OCI-LY1 (cell line): Measurements from ENCODE around the gene SEPTIN3.

Experiments used
- H2AFZ ChIP-seq: fragments of 200-600 bp; sonication (generic), shearing (Covaris generic); 2 replicates; pipeline ENCODE4 v1.6.0; 2014; ENCODE audit warnings: antibody characterized with exemption, mild to moderate bottlenecking, low read length
- H3F3A ChIP-seq: fragments of 200-600 bp; sonication (generic), shearing (Covaris generic); 2 replicates; pipeline ENCODE4 v1.6.0; 2014; ENCODE audit warnings: mild to moderate bottlenecking, antibody characterized with exemption, low read length, moderate library complexity; ENCODE audit not compliant: insufficient read depth
- H3K27ac ChIP-seq: fragments of 200-600 bp; sonication (generic); 2 replicates; pipeline ENCODE4 v1.5.1; 2014; ENCODE audit warnings: low read length, mixed run types, mild to moderate bottlenecking, low read depth; ENCODE audit not compliant: poor library complexity, severe bottlenecking
- H3K27me3 ChIP-seq: fragments of 200-600 bp; sonication (generic); 2 replicates; pipeline ENCODE4 v1.6.0; 2014; ENCODE audit warnings: antibody characterized with exemption, mild to moderate bottlenecking, low read length, moderate library complexity; ENCODE audit not compliant: insufficient read depth
- H3K36me3 ChIP-seq: fragments of 200-600 bp; sonication (generic); 2 replicates; pipeline ENCODE4 v1.6.1; 2014; ENCODE audit warnings: mild to moderate bottlenecking, antibody characterized with exemption, low read length, moderate library complexity, mixed read lengths; ENCODE audit not compliant: insufficient read depth
- H3K4me1 ChIP-seq: fragments of 200-600 bp; sonication (generic); 2 replicates; pipeline ENCODE4 v1.5.1; 2014; ENCODE audit warnings: mild to moderate bottlenecking, low read length, moderate library complexity; ENCODE audit not compliant: insufficient read depth, severe bottlenecking
- H3K4me2 ChIP-seq: fragments of 200-600 bp; sonication (generic), shearing (Covaris generic); 2 replicates; pipeline ENCODE4 v1.6.1; 2014; ENCODE audit warnings: low read length
- H3K4me3 ChIP-seq: fragments of 200-600 bp; sonication (generic); 2 replicates; pipeline ENCODE4 v1.5.1; 2014; ENCODE audit warnings: low read length, low read depth, mild to moderate bottlenecking, mixed read lengths; ENCODE audit not compliant: poor library complexity, severe bottlenecking
- H3K79me2 ChIP-seq: fragments of 200-600 bp; shearing (Covaris generic); 2 replicates; pipeline ENCODE4 v1.6.1; 2016; ENCODE audit warnings: mixed run types, low read length, mixed read lengths; ENCODE audit not compliant: insufficient read depth
- H3K9ac ChIP-seq: fragments of 200-600 bp; sonication (generic), shearing (Covaris generic); 2 replicates; pipeline ENCODE4 v1.6.1; 2014; ENCODE audit warnings: mild to moderate bottlenecking, low read length, mixed read lengths
- H3K9me2 ChIP-seq: fragments of 200-600 bp; sonication (generic), shearing (Covaris generic); 2 replicates; pipeline ENCODE4 v1.6.1; 2014; ENCODE audit warnings: low read depth, mild to moderate bottlenecking, low read length, mixed read lengths
- H3K9me3 ChIP-seq: fragments of 200-600 bp; shearing (Covaris generic); 2 replicates; pipeline ENCODE4 v1.6.1; 2014; ENCODE audit warnings: low read length, mixed read lengths
- H4K20me1 ChIP-seq: fragments of 200-600 bp; sonication (generic), shearing (Covaris generic); 2 replicates; pipeline ENCODE4 v1.6.0; 2016; ENCODE audit warnings: mild to moderate bottlenecking, low read length; ENCODE audit not compliant: insufficient read depth
- EZH2 ChIP-seq: fragments of 200-600 bp; sonication (generic), shearing (Covaris generic); IDR thresholded peaks from 2 replicates; pipeline ENCODE4 v1.8.0; 2017; ENCODE audit warnings: borderline replicate concordance, mixed run types, mild to moderate bottlenecking, antibody characterized with exemption, low read length, moderate library complexity, mixed read lengths
- TF ChIP-seq, protein P1 (sequence below): fragments of 200-600 bp; sonication (generic), shearing (Covaris generic); IDR thresholded peaks from 2 replicates; pipeline ENCODE4 v1.5.1; 2017; ENCODE audit warnings: mild to moderate bottlenecking, antibody characterized with exemption, low read length, moderate library complexity, mixed read lengths

Gene SEPTIN3

DNA sequence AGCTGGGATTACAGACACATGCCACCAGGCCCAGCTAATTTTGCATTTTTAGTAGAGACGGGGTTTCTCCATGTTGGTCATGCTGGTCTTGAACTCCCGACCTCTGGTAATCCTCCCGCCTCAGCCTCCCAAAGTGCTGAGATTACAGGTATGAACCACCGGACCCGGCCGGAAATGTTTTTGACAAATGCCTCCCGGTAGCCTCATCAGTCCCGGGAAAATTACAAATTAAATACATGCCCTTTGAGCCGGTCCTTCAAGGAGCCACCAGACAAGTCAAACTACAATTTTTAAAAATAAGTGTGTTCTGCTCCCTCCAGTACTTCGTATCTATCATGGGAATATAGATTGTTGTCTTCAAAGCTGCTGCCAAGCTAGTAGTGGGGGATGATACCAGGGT, 46.9 kb downstream of the SEPTIN3 start:
- TF ChIP-seq, protein P1, sequence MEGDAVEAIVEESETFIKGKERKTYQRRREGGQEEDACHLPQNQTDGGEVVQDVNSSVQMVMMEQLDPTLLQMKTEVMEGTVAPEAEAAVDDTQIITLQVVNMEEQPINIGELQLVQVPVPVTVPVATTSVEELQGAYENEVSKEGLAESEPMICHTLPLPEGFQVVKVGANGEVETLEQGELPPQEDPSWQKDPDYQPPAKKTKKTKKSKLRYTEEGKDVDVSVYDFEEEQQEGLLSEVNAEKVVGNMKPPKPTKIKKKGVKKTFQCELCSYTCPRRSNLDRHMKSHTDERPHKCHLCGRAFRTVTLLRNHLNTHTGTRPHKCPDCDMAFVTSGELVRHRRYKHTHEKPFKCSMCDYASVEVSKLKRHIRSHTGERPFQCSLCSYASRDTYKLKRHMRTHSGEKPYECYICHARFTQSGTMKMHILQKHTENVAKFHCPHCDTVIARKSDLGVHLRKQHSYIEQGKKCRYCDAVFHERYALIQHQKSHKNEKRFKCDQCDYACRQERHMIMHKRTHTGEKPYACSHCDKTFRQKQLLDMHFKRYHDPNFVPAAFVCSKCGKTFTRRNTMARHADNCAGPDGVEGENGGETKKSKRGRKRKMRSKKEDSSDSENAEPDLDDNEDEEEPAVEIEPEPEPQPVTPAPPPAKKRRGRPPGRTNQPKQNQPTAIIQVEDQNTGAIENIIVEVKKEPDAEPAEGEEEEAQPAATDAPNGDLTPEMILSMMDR = no peak
- no peak for TF ChIP-seq EZH2
- Histone ChIP-seq H3K4me1 (no peaks in the 10 kb centered on the region), H3K9ac (no peak overlapping the region), H3K27me3 (peaks cover 6% of the 10 kb centered on the region; the same call in 1 of the 2 replicates), H3F3A (no peaks in the 10 kb centered on the region), H3K27ac (no peak overlapping the region), H3K4me3 (no peak overlapping the region), H3K79me2 (no peaks in the 10 kb centered on the region), H2AFZ (no peak overlapping the region), H3K4me2 (no peak overlapping the region), H3K36me3 (no peaks in the 10 kb centered on the region), H3K9me2 (no peaks in the 10 kb centered on the region), H3K9me3 (no peaks in the 10 kb centered on the region; the same call in 1 of the 2 replicates), H4K20me1 (no peaks in the 10 kb centered on the region)

DNA sequence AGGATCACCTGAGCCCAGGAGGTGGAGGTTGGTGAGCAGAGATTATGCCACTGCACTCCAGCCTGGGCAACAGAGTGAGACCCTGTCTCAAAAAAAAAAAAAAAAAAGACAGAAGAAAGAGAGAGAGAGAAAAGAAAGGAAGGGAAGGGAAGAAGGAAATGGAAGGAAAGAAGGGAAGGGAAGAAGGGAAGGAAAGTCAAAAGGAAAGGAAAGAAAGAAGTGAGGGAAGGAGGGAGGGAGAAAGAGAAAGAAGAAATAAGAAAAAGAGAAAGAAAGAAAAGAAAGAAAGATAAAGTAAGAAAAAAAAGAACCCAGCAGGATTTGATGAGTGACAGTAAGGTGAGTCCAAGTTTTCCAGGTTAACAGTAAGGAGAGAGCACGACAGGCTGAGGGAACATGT, 49.0 kb downstream of the SEPTIN3 start:
- H4K20me1 ChIP-seq = no peaks in the 10 kb centered on the region

More for the DNA sequence above, 49.0 kb downstream of the SEPTIN3 start:
- Histone ChIP-seq H3K27ac (no peak overlapping the region), H2AFZ (no peak overlapping the region), H3K4me2 (no peak overlapping the region), H3K79me2 (no peaks in the 10 kb centered on the region), H3K27me3 (peaks cover 6% of the 10 kb centered on the region; the same call in 1 of the 2 replicates), H3K4me1 (peaks cover 4% of the 10 kb centered on the region), H3K36me3 (no peaks in the 10 kb centered on the region), H3K9me3 (no peaks in the 10 kb centered on the region), H3K9ac (no peak overlapping the region), H3F3A (no peaks in the 10 kb centered on the region), H3K4me3 (no peak overlapping the region), H3K9me2 (no peaks in the 10 kb centered on the region)
- TF ChIP-seq, protein P1 = no peak
- TF ChIP-seq EZH2 = no peak
